Mesodermal cell (in vitro differentiated cells): Measurements from ENCODE around the gene UROS.

ENCODE experiments used
- H3K27ac ChIP-seq: 2 replicates; pipeline ENCODE4 v1.7.0; 2013; ENCODE audit warnings: mild to moderate bottlenecking, low read depth, low read length, moderate library complexity; ENCODE audit not compliant: severe bottlenecking
- H3K36me3 ChIP-seq: 2 replicates; pipeline ENCODE4 v1.7.1; 2013; ENCODE audit warnings: mild to moderate bottlenecking, low read length, moderate library complexity; ENCODE audit not compliant: control insufficient read depth, insufficient read depth
- H3K4me1 ChIP-seq: one replicate; pipeline ENCODE4 v1.7.1; 2013; ENCODE audit warnings: mild to moderate bottlenecking, low read length; ENCODE audit not compliant: insufficient read depth, control insufficient read depth, poor library complexity, severe bottlenecking
- H3K4me3 ChIP-seq: 2 replicates; pipeline ENCODE4 v1.7.0; 2013; ENCODE audit warnings: low read length, control low read depth, mild to moderate bottlenecking; ENCODE audit not compliant: insufficient read depth, poor library complexity, severe bottlenecking; ENCODE audit errors: extremely low read depth
- H3K9me3 ChIP-seq: 2 replicates; pipeline ENCODE4 v1.7.1; 2013; ENCODE audit warnings: mild to moderate bottlenecking, low read length, moderate library complexity; ENCODE audit not compliant: control insufficient read depth
- WGBS, 2 experiments: methylation state at CpG; one replicate each; pipeline ENCODE4 v1.1.5; 2013; ENCODE audit warnings: missing lambda C conversion rate in 2 of 2; ENCODE audit not compliant: insufficient coverage in 2 of 2; 5-methylcytosine and 5-hydroxymethylcytosine counted together

UROS gene

GRCh38 chr10:125802739-125803138, 20.3 kb downstream of the UROS start:
- Histone ChIP-seq H3K4me1 (peaks cover 8% of the 10 kb centered on the region), H3K9me3 (no peaks in the 10 kb centered on the region), H3K36me3 (peaks cover 59% of the 10 kb centered on the region), H3K4me3 (no peak overlapping the region), H3K27ac (no peak overlapping the region)
- 90 to 100% methylated on average over 2 to 4 of the region's 7 CpGs for WGBS, 2 experiments

GRCh38 chr10:125802131-125802530, 20.9 kb downstream of the UROS start:
- H3K9me3 ChIP-seq, result no peaks in the 10 kb centered on the region
- peaks cover 54% of the 10 kb centered on the region for H3K36me3 ChIP-seq
- WGBS, 2 experiments, result 89 to 91% methylated on average over 5 of the region's 5 CpGs
- peaks cover 8% of the 10 kb centered on the region for H3K4me1 ChIP-seq
- no peak overlapping the region for H3K27ac ChIP-seq
- no peak overlapping the region for H3K4me3 ChIP-seq

- H3K4me1 ChIP-seq, result peaks cover 7% of the 10 kb centered on the region
- H3K9me3 ChIP-seq, result no peaks in the 10 kb centered on the region
- no peak overlapping the region for H3K4me3 ChIP-seq
- no peak overlapping the region for H3K27ac ChIP-seq
- peaks cover 50% of the 10 kb centered on the region for H3K36me3 ChIP-seq
- WGBS, 2 experiments, result 100% methylated on average over 1 of the region's 1 CpG; no CpG with 5 or more reads in 1 of the 2 experiments
Measured at GRCh38 chr10:125801574-125801973, 21.5 kb downstream of the UROS start.

GRCh38 chr10:125799451-125800182, 23.4 kb downstream of the UROS start:
- no peaks in the 10 kb centered on the region for H3K4me1 ChIP-seq
- H3K4me3 ChIP-seq, result no peak overlapping the region
- H3K9me3 ChIP-seq, result no peaks in the 10 kb centered on the region
- no peak overlapping the region for H3K27ac ChIP-seq
- WGBS, 2 experiments, result 91 to 92% methylated on average over 6 to 7 of the region's 8 CpGs
- H3K36me3 ChIP-seq, result peaks cover 38% of the 10 kb centered on the region

- Histone ChIP-seq H3K27ac (no peak overlapping the region), H3K4me3 (no peak overlapping the region), H3K36me3 (peaks cover 37% of the 10 kb centered on the region), H3K9me3 (no peaks in the 10 kb centered on the region), H3K4me1 (no peaks in the 10 kb centered on the region)
- WGBS, 2 experiments, result 57 to 63% methylated on average over 3 of the region's 5 CpGs
Measured at GRCh38 chr10:125797994-125798662, 24.9 kb downstream of the UROS start.

- Histone ChIP-seq H3K4me1 (no peaks in the 10 kb centered on the region), H3K36me3 (peaks cover 40% of the 10 kb centered on the region), H3K4me3 (no peak overlapping the region), H3K27ac (no peak overlapping the region), H3K9me3 (no peaks in the 10 kb centered on the region)
- 90 to 91% methylated on average over 8 of the region's 8 CpGs for whole genome bisulfite sequencing, 2 experiments
Measured at GRCh38 chr10:125797424-125797823, 25.6 kb downstream of the UROS start.

GRCh38 chr10:125795637-125796190, 27.3 kb downstream of the UROS start:
- no peak overlapping the region for H3K4me3 ChIP-seq
- H3K27ac ChIP-seq, result no peak overlapping the region
- 72 to 84% methylated on average over 5 to 8 of the region's 8 CpGs for WGBS, 2 experiments
- no peaks in the 10 kb centered on the region for H3K4me1 ChIP-seq
- no peaks in the 10 kb centered on the region for H3K9me3 ChIP-seq
- H3K36me3 ChIP-seq, result peaks cover 40% of the 10 kb centered on the region

GRCh38 chr10:125795128-125795527, 27.9 kb downstream of the UROS start:
- Histone ChIP-seq H3K4me1 (no peaks in the 10 kb centered on the region), H3K27ac (no peak overlapping the region), H3K9me3 (no peaks in the 10 kb centered on the region), H3K36me3 (peaks cover 40% of the 10 kb centered on the region), H3K4me3 (no peak overlapping the region)
- 100% methylated on average over 2 of the region's 2 CpGs for WGBS, 2 experiments

- Histone ChIP-seq H3K27ac (no peak overlapping the region), H3K4me1 (no peaks in the 10 kb centered on the region), H3K4me3 (no peak overlapping the region), H3K9me3 (no peaks in the 10 kb centered on the region), H3K36me3 (peaks cover 39% of the 10 kb centered on the region)
- 86 to 90% methylated on average over 7 to 10 of the region's 14 CpGs for WGBS, 2 experiments
Measured at GRCh38 chr10:125792342-125793300, 30.4 kb downstream of the UROS start.
